ENCODE measurements around the gene LRMDA.

LRMDA gene

DNA sequence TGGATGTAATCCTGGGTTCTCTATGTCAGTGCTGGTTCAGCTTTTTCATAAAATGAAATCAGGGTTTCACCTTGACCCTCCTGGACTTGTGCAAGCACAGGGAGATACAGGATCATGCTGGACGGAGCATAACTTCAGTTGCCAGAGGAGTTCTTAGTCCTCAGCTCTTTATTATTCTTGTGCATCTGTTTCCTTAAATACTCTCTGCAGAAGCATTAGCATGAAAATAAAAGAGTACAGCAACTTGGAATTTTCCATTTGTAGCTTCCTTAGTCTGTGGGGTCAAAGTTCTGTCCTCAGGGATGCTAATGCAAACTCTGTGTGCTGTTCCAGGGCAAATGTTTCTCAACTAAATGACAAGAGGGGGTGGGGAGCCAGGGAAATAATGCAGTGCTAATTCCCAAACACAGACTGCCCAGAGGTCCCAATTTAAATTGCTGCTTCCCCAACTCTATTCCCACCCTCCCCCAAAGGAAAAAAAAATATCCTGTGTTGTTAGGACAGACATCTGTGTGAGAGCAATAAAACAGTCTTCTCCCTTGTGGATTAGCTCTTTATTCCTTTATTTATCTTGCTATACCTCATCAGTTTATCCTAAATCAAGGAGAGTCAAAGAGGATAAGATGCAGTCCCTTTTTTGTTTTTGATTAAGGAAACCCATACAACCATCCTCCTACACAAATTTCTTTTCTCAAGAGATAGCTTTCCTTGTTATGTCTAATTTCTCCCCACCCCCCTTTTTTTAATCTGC, 905.0 kb downstream of the LRMDA start:
- DNase-seq = no peak

DNA sequence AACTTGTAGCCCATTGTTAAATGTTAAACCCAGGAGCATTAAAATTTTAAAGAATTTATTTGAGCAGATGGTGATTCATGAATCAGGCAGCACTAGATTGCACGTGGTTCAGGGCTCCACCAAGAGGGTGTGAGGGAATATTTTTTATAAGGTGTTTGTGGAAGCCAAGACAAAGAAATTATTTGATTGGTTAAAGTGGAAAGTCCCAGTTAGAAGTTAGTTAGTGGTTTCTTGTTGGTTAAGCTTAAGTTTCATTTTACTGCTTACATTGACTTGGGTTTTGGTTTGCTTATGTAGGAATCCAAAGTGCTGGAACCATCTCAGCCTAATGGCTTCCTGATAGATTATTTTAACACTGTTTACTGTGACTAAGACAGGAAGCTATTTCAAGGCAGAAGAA, 906.2 kb downstream of the LRMDA start:
- no peak for DNase-seq

GRCh38 chr10:76338187-76338586, 906.8 kb downstream of the LRMDA start:
- DNase-seq = no peak

GRCh38 chr10:76341740-76342139, 910.3 kb downstream of the LRMDA start:
- DNase-seq = no peak

GRCh38 chr10:76342996-76343395, 911.6 kb downstream of the LRMDA start:
- no peak for DNase-seq

GRCh38 chr10:76347832-76348231, 916.4 kb downstream of the LRMDA start:
- no peak for DNase-seq

- no peak for DNase-seq
These were observed 919.2 kb downstream of the LRMDA start for GRCh38 chr10:76350583-76350982.

DNA sequence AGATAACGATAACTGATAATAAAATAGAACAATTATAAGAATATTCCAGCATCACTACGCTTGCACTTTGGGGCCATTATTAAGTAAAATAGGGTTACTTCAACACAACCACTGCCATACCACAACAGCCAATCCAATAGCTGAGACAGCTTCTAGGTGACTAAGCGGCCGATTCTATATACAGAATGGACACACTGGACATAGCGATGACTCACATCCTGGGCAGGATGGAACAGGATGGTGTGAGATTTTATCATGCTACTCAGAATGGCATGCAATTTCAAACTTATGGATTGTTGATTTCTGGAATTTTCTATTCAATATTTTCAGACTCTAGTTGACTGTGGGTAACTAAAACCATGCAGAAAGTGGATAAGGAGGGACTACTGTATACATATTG, 920.9 kb downstream of the LRMDA start:
- no peak for DNase-seq

- DNase-seq = no peak
These were observed 921.9 kb downstream of the LRMDA start for GRCh38 chr10:76353237-76353851.

DNA sequence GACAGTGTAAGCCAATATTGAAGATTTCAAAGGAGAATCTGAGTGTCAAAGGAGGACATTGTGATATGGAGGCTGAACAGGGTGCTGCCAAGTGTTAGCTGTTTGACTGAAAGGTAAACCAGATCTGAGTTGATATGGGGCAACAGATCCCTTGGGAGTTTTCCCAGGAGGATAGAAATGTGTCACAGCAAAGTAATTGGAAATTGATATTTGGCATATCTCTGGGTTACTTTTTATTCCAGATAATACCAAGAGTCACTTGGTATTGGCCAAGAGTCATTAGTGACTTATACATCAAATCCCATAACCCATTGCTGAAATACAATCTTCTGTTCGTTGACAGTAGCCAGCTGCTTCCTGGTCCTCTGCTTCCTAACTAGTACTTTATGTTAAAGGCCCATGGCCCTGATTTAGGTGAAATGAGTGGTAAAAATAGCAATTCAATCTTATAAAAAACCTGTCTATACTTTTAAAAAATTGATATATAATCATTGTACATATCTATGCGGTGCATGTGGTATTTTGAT, 922.9 kb downstream of the LRMDA start:
- DNase-seq = no peak

GRCh38 chr10:76354921-76355320, 923.5 kb downstream of the LRMDA start:
- no peak for DNase-seq

DNA sequence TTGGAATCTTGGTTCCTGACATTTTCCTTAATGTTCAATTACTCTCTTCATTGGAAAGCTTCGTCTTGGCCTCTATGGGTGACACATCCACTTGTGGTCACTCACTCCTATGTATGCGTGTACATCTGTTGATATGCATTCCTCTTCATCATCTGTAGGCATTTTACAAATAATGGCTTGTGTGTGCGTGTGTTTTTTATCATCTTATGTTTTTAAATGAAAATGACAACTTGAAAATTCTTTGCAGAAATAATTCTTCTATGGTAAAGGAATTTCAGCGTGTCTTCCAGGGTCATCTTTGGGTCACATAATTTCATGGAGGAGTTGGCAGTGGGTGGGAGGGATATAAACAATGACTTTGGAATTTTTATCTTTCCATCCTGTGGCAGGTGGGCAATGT, 925.1 kb downstream of the LRMDA start:
- DNase-seq = no peak

- no peak for DNase-seq
These were observed 926.4 kb downstream of the LRMDA start for GRCh38 chr10:76357726-76358415.

- no peak for DNase-seq
These were observed 927.4 kb downstream of the LRMDA start for GRCh38 chr10:76358743-76359395.

DNA sequence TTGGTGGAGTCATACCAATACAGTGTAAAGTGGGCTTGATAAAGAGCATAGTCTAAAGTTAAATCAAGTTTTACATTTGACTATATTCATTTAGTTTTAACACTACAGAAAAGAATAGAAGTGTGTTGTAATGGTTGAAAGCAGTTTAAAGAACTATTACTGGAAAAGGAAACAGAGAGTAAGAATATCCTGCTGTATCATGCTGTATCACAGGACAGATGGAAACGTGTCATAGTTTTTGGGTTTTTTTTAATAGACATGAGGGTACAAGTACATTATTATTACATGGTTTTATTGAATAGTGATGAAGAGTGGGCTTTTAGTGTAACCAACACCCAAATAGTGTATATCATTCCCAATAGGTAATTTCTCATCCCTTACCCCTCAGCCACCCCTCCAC, 944.3 kb downstream of the LRMDA start:
- no peak for DNase-seq

DNA sequence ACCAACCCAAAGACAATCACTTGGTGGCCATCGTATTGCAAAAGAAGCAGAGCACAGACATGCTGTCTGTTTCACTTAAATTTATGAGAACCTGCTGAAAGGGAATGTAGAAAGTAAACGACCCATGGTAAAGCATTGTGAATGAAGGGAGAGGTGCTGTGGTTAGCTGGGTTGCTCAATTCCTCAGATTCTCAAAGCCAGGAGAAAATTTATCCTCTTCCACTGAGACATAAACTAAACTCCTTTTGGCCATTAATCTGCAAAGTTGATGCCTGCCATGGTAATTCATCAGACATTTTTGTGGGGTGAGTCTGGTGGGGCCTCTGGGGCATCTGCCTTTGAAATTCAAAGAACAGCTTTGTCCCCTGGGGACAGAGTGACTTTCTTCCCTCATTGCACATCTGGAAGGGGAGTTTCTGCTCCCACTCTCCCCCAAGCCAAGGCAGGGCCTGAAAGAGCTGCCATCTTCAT, 951.0 kb downstream of the LRMDA start:
- DNase-seq = no peak

- no peak for DNase-seq
These were observed 957.0 kb downstream of the LRMDA start for GRCh38 chr10:76388321-76389023.

DNA sequence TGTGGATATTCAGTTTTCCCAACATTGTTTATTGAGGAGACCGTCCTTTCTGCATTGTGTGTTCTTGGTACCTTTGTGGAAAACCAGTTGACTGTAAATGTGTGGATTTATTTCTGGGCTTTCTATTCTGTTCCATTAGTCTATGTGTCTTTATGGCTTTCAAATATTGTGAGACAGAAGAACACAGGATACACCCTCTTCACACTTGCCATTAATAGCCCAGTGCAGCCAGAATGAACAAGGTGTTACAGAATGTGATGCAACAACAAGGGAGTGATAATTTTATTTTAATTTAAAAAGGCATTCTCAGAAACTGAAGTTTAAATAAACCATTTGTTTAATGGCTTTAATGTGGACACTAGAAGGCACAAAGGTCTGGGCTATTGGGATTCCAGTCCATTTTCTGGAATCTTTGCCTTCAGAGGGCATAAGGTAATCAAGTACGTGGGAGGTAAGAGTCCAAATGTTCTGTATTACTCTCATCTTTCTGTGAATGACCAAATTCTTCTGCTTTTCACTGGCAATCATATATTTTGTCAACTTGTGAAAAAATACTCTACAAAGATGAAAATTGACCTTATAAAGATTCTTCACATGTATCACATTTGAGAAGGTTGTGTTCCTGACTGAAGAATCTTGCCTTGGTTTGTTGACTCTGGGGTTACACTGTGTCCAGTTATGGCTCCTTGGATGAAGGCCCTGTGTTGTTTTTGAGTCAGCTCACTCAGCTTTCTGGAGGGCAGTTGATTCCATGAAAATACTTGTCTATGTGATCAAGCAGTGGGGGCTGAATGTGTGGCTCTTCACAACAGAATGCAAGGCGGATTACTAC, 962.7 kb downstream of the LRMDA start:
- no peak for DNase-seq

DNA sequence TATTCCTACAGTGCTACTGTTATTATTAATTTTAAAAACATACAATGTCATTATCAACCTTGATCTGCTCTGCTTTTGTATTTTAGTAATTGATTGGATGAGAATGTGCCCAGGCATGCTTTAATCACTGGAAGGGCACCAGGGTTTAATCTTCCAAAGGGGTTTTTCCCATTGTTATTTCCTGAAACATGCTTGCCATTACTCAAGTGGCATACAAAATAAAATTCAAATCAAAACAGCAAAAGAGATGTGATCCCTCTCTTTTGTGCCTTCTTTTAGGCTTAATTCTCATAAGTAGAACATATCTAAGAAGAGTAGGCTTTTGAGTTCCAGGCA, 963.3 kb downstream of the LRMDA start:
- no peak for DNase-seq

- DNase-seq = no peak
These were observed 963.8 kb downstream of the LRMDA start for GRCh38 chr10:76395251-76395650.

DNA sequence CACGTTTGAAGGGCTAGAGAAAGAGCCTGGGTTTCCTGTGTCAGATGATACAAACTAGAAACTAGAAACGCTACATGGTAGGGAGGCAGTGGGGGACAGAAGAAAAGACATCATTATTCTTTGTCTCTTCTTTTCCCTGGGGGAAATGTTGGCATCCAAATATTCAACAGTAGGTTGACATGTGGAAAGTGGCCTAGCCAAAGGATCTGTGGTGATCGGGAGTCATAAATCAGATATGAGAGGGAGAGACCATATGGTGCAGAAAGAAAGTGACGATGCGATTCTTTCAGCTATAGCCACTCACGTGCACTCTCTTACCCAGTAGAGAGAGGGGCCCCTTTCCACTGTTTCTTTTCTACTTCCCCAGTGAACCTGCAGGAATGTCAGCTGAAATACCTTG, 964.7 kb downstream of the LRMDA start:
- DNase-seq = no peak

Data from CD4-positive, alpha-beta T cell treated with Interleukin-1 beta for 1 hour (primary cell).